Measurements from ENCODE around the gene CRY1.
A peak's percentile ranks its signal among the peaks of the same experiment; 100 is the strongest.

CRY1 gene

DNA sequence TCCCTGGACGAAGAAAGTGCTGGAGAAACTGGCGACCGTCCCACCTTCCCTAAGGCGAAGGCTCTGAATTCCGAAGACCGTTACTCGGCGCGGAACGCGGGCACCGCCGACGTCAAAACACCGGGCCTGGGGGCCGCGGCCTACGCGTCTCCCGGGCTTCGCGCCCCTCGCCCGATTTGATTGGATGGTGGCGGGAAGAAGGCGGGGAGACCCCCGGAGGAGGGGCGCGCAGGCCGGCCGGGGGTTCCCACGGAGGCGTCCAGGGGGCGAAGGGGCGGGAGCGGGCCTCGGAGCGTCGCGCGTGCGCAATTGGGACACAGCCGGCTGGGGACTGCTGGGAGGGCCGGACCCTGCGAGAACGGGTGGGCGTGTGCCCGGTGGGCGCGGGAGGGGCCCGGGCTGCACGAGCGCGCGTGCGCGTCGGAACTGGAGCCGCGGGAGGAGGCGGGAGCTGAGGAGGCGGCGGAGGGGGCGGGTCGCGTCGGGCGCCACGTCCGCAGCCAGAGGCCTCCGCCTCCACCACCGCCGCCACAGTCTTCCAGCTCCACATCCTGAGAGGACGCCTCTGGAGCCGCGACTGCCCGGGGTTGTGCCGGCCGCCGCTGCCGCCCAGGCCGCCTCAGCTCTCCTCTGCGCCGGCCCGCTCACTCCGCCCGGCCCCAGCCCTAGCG is 137.8 kb downstream of the CRY1 start, which contains the start of gene TMEM263:
TMEM263 (plus strand) TSS at position 531 of the 671 bp plus-strand sequence. CDS start 11,210 bp downstream, outside the sequence.
- DNase-seq, result peak; percentile 93

DNA sequence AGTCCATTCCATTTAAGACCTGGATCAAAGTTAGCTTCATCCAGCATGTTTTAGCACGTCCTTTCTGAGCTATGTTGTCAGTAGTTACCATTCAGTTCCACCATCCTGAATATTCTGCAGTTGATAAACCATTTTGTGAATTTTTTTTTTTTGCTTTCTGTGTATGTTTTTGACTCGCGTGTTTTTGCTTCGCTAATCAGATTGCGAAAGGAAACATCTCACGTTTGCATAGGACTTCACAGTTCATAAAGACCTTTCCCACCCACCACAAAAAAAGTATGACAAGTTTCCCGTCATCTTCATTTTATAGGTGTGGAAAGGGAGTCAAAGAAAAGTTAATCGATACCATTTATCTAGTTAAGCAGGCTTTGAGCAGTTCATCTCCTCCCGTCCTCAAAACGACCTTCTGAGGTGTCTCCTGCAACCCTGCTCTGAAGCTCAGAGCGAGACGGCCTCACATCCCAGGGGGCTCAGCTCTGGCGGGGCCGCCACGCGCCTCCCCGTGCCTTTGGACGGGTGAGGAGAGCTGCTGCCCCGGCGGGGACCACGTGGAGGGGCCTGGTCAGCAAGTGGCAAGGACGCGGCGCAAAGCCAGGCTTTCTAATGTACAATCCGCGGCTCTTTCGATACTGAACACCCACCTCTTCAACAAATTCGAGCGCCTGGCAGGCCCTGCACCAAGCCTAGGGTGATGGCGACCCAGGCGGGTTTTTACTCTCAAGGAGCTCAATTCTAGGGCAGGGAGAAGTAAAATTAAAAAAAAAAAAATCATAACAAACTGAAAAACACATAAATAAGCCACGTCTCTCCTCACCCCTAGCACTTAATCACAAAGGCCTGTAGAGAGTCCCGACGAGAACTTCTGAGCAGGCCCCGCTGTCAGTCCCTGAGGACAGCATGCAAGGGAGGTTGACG is 138.6 kb downstream of the CRY1 start:
- no peak for DNase-seq

DNA sequence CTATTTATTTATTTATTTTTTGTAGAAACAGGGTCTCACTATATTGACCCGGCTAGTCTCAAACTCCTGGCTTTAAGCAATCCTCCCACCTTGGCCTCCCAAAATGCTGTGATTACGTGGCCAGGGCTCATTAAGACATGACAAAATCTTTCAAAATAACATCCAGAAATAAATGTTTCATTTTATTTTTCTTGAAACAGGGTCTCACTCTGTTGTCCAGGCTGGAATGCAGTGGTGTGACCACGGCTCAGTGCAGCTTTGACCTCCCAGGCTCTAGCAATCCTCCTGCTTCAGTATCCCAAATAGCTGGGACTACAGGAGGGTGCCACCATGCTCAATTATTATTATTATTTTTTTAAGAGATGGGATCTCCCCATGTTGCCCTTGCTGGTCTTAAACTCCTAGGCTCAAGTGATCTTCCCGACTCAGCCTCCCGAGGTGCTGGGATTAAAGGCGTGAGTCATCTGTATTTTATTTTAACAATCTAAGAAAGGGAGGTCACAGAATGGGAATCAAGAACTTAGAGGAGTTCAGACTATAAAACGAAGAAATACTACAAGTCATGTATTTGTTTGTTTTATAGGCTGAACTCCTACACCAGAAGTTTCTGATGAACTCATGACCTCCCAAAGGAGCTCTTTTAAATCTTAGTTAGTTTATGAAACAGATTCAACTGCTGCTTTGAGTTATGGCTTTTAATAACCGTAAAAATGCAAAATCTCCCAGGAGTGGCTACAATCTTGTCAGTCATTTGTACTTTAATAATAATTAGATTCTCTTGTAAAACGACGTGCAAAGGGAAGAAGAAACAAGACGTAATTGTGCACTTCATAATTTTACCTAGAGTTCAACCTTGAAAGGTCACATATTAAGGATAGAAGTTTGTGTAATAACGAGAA is 139.7 kb downstream of the CRY1 start:
- no peak for DNase-seq

DNA sequence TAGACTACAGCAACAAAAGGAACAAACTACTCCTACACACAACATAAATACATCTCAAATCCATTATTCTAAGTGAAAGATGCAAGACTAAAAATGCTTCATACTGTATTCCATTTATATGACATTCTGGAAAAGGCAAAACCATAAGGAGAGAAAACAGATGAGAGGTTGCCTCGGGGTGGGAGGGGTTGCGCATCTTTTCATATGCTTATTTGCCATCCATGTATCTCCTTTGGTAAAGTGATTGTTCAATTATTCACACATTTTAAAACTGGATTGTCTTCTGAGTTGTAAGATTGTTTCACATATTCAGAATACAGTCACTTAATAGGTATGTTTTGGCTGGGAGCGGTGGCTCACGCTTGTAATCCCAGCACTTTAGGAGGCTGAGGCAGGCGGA is 142.8 kb downstream of the CRY1 start:
- no peak for DNase-seq

DNA sequence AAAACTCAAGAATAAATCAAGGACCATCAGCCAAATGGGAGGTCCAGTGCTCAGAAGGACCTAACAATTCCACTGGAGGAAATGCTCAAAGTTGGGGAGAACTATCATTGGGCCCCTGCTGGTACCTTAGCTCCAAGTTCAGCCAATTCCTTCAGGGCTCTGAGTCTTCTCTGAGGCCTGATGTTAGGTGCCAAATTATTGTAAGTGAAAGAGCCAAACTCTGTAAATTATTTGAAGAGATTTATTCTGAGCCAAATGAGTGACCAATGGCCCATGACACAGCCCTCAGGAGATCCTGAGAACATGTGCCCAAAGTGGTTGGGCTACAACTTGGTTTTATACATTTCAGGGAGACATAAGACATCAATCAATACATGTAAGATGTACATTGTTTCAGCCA is 145.9 kb downstream of the CRY1 start:
- DNase-seq, result no peak

DNA sequence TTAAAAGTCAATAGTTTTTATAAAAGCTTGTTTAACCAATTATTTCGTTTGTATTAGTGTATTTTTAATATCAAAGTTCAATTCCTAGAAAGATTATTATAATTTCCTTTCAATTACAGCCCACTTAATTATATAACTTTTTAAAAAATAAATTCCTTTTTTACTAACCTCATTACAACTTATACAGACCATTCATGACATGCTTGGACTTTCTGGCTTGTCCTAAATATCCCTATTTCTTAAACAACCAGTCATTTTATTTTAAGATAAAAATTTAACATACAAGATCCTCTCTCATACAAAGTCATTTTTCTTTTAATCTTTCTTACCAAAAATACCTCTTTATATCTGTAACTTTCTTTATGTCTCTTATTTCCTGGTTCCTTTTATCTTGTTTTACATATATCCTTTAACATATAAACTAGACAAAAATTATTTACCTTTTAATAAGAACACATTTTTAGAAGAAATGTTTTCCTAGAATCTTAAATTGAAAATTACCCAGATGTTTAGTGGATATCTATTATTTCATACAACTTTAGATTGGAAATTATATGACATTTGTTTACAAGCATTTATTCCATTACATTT is 148.0 kb downstream of the CRY1 start:
- DNase-seq, result no peak

DNA sequence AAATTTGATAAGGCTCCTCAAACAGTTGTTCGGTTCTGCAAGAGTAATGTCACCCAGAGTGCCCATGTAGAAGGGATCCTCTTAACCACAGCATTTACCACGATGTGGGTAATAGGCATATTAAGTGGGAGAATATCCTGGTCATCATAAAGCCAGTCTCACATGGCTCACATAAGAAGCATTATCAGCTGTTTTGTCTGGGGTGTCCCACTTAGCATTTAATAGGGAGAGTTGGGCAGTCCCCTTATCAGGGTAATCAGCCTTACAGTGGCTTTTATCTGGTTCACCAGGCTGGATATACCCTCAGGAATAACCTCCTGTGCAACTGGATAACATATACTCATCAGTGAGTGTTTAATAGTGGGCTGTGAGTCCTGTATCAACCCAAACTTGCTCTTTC is 150.6 kb downstream of the CRY1 start:
- DNase-seq, result no peak

DNA sequence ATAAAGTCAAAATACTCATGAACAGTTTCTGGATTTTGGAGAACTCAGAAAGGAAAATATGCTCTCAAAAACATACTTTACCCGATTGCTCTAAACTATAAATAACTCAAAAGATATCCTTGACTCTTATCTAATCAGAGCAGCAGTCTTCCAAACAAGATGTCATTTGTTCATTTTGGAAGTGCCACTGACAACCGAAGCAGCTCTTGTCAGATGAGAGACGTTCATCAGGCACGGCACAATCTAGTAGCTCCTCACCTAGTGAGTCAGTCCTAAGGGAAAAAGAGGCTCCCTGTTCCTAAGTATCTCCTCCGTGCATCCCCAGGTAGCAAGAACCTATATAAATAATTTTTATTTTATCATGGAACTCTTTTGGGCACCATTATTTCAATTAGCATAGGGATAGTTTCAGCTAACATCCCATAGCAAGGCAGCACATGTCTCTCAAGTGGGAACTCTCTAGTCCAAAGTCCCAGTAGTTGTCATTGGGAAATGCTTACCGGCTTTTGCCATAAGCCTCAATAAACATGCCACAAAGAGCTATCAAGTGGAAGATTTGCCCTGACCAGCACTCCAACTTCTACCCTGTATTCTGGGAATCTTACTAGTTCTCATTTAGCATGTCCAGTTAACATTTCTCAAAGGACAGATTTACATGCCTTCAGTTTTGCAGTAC is 151.7 kb downstream of the CRY1 start:
- no peak for DNase-seq

All from suppressor macrophage treated with lipopolysaccharide for 4 hours (primary cell).